Brain microvascular endothelial cell (primary cell): ENCODE data around the gene TECTB.

Experiments used
- DNase-seq: peaks from one replicate; pipeline ENCODE4 v3.0.0-alpha.2; 2020
- H3K27ac ChIP-seq: fragments of 250-450 bp; sonication (Bioruptor Pico); 2 replicates; pipeline ENCODE4 v1.5.1; 2020; ENCODE audit warnings: mild to moderate bottlenecking, moderate library complexity
- H3K27me3 ChIP-seq: fragments of 250-450 bp; sonication (Bioruptor Pico); replicated peaks from 2 replicates; pipeline ENCODE4 v1.5.1; 2020; ENCODE audit warnings: mild to moderate bottlenecking
- H3K36me3 ChIP-seq: fragments of 250-450 bp; sonication (Bioruptor Pico); replicated peaks from 2 replicates; pipeline ENCODE4 v1.5.1; 2020; ENCODE audit warnings: mild to moderate bottlenecking
- H3K4me3 ChIP-seq: 2 replicates; pipeline ENCODE4 v1.5.1; 2011; ENCODE audit warnings: low read depth, mild to moderate bottlenecking, control low read depth, low read length, moderate library complexity
- in situ Hi-C: cut with HindIII; loops from 2 replicates; pipeline ENCODE4 v1.10.0; 2017; ENCODE audit warnings: low sequenced_read_pairs, low pct_ligation_motif_present
- TF ChIP-seq, protein P1 (sequence below): IDR thresholded peaks from 2 replicates; pipeline ENCODE4 v1.5.1; 2011; ENCODE audit warnings: low read depth, mild to moderate bottlenecking, moderate library complexity, low read length, control low read depth, inconsistent platforms; ENCODE audit errors: missing control alignments

TECTB gene

DNA sequence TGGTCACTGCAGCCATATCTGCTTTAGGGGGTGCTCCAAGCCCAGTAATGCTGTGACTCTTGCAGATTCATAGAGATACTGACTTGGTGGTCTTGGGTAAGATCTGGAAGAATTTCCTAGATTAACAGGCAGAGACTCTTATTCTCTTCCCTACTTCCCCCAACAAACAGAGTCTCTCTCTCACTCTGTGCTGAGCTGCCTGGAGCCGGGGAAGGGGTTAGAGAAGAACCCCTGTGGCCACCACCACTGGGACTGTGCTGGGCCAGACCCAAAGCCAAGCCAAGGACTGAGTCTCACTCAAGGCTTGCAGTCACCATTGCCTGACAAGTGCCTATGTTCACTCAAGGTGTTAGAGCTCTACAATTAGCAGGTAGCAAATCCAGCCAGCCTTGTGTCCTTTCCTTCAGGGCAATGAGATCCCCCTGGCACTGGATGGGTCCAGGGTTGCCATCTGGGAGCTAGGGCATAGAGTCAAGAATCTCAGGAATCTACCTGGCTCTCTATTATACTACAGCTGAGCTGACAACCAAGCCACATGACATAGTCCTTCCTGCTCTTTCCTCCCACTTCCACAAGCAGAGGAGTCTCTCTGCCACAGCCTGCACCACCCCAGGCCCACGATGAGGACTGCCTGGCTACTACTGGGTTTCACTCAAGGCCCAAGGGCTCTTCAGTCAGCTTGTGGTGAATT, 41.4 kb upstream of the TECTB start:
- in situ Hi-C loops, result no loop called here
- DNase-seq, result no peak
- Histone ChIP-seq H3K4me3 (no peak overlapping the region), H3K36me3 (no peaks in the 10 kb centered on the region), H3K27ac (no peak overlapping the region), H3K27me3 (no peaks in the 10 kb centered on the region)
- TF ChIP-seq, protein P1, sequence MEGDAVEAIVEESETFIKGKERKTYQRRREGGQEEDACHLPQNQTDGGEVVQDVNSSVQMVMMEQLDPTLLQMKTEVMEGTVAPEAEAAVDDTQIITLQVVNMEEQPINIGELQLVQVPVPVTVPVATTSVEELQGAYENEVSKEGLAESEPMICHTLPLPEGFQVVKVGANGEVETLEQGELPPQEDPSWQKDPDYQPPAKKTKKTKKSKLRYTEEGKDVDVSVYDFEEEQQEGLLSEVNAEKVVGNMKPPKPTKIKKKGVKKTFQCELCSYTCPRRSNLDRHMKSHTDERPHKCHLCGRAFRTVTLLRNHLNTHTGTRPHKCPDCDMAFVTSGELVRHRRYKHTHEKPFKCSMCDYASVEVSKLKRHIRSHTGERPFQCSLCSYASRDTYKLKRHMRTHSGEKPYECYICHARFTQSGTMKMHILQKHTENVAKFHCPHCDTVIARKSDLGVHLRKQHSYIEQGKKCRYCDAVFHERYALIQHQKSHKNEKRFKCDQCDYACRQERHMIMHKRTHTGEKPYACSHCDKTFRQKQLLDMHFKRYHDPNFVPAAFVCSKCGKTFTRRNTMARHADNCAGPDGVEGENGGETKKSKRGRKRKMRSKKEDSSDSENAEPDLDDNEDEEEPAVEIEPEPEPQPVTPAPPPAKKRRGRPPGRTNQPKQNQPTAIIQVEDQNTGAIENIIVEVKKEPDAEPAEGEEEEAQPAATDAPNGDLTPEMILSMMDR, result no peak

DNA sequence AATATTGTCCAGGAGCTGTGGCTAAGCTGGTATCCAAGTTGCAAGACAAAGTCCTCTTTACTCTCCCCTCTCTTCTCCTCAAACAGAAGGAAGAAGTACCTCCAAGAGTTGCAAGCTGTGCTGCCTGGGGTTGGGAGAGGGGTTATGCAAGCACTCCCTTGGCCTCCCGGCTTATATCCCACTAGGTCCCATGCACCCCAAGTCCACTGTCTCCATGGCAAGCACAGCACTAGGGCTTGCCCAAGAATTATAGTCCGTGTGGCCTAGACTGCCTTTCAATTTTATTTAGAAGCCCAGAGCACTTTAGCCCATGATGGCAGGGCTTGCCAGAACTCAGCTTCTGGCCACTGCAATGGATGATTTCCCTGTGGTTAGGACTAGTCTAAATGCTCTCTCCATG, 40.4 kb upstream of the TECTB start:
- in situ Hi-C loops, result no loop called here
- no peak for DNase-seq
- H3K27me3 ChIP-seq, result no peaks in the 10 kb centered on the region
- TF ChIP-seq, protein P1, result no peak
- no peak overlapping the region for H3K27ac ChIP-seq
- no peaks in the 10 kb centered on the region for H3K36me3 ChIP-seq
- H3K4me3 ChIP-seq, result no peak overlapping the region

DNA sequence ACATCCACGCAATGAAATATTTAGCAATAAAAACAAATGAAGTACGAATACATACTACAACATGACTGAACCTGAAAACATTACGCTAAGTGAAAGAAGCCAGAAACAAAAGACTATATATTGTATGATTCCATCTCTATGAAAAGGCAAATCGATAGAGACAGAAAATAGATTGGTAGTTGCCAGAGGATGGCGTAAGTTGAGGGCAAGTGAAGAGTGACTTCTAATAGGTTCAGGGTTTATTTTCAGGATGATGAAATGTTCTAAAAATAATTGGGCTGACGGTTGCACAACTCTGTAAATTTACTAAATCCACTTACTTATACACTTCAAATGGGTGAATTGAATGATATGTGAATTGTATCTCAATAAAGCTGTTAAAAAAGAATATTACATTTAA, 39.5 kb upstream of the TECTB start:
- in situ Hi-C loops, result no loop called here
- H3K4me3 ChIP-seq, result no peak overlapping the region

DNA sequence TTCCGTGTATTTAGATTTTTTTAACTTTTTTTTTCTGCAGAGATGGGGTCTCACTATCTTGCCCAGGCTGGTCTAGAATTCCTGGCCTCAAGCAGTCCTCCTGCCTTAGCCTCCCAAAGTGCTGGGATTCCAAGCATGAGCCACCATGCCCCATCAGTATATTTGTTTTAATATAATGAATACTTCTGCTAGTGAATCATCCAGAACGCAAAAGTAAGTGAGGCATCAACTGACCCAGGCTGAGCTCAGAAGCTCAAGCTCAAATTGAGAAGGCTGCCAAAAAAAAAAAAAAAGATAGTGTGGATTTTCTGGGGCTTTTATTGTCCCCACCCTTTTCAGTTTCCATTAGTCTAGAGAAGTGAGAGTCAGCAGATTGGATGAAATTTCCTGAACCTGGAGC, 39.0 kb upstream of the TECTB start:
- Histone ChIP-seq H3K27me3 (no peaks in the 10 kb centered on the region), H3K36me3 (no peaks in the 10 kb centered on the region), H3K27ac (no peak overlapping the region), H3K4me3 (no peak overlapping the region)
- in situ Hi-C loops, result no loop called here
- no peak for DNase-seq
- TF ChIP-seq, protein P1, result no peak

More for the DNA sequence above, 39.5 kb upstream of the TECTB start:
- H3K36me3 ChIP-seq, result no peaks in the 10 kb centered on the region
- no peaks in the 10 kb centered on the region for H3K27me3 ChIP-seq
- TF ChIP-seq, protein P1, result no peak
- no peak for DNase-seq
- H3K27ac ChIP-seq, result no peak overlapping the region

DNA sequence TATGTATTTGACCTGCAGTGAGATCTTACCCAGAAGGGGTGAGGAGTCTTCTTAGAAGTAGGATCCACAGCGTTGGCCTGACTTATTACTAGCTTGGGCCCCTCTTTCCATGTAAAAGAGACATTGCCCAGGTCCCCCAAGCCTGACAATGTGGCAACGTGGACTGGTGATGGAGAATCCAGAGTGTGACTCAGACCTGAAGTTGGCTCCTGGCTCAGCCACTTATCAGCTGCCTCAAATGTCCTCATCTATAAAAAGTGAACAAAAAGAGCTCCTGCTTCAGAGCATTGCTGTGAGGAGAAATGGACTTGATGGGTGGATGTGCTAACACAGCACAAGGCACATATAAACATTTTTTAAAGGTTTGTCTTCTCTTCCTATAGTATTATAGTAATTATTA, 35.4 kb upstream of the TECTB start:
- H3K27me3 ChIP-seq, result no peaks in the 10 kb centered on the region
- no peak overlapping the region for H3K4me3 ChIP-seq
- TF ChIP-seq, protein P1, result no peak

More for the DNA sequence above, 35.4 kb upstream of the TECTB start:
- no peaks in the 10 kb centered on the region for H3K36me3 ChIP-seq
- H3K27ac ChIP-seq, result no peak overlapping the region
- no peak for DNase-seq
- in situ Hi-C loops, result no loop called here
